Head of caudate nucleus (tissue), 42 donors: ENCODE data around the gene ELF1.
A peak's percentile ranks its signal among the peaks of the same experiment; 100 is the strongest.

Experiments used
- DNase-seq, 42 donors: peaks; one replicate each; pipeline versions ENCODE4 v3.0.0 to v3.0.0-alpha.2; 2020 to 2021; ENCODE audit warnings: mixed read lengths in 7 of 42
- intact Hi-C: fragments of 100-400 bp; cut with DNase I; formaldehyde crosslinking; loops from one replicate; pipeline ENCODE4 v1.15.0; 2022

Gene ELF1

DNA sequence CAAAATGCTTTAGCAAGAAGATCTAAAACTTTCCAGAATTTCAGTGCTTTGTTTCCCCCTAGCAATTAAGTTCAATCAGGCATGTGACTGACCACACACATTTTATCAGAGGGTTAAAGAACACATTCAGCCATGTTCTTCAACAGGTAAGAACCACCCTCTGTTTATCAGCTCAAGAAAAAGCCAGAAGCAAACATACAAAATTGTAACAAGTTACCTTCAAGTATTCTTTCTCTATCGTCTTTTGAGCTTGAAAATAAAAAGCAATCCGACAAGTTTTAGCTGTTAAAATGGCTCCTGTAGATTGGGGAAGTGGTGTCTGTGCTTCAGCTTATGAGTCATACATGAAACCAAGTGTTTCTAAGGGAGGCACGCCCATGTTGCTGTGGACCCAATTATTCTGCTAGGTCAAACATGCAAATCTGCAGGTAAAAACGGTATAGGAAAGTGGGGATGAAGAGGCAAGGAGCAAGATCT, at the start of gene ELF1:
Gene ELF1 (minus strand): TSS at position 306 of the 477 bp plus-strand sequence. CDS start 37,262 bp downstream, outside the sequence.
- intact Hi-C loops = no loop called here
- DNase-seq = peak in 7 of 42 donors; percentile 2 to 53 (median 18)

DNA sequence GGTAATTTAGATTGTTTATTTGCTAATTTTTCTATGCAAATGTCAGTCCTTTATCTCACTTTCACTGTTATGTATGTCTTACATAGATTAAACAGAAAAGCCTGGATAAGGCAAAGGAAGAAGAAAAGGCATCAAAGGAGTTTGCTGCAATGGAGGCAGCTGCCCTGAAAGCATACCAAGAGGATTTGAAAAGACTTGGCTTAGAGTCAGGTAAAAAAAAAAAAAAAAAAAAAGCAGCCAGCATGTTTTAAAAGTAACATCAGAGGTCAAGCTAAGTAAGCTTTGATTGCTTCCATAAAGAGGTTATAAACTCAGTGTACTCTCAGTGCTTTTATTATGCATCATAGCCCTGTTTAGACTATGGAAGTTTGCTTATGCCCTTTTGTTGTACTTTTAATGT, 46.0 kb upstream of the ELF1 start:
- intact Hi-C loops = loop anchor here (10.0 kb wide), 1 partner anchor 70 kb away; the partner anchor contains the start of gene KBTBD6
- DNase-seq = no peak

DNA sequence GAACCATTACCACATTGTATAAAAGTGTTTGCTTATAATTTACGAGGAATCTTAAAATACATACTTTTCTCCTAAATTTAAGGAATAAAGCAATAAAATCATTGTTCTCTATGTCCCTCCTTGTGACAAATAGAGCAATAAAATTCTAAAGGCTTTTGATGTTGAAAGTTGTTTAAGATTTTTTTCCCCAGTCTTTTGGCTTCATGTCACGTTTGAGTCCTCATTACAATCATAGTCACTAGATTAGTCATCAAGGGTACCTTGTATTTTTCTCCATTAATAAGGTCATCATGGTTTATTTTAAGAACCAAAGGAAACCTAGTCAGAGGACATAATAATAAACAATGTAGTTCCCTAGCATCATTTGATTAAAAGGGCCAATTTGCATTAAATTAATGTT, 45.4 kb upstream of the ELF1 start:
- intact Hi-C loops = loop anchor here (5.0 to 10.0 kb wide), 4 partner anchors 70 to 248 kb away; partner anchors contain the start of genes KBTBD6, KBTBD7 and NAA16
- no peak for DNase-seq

DNA sequence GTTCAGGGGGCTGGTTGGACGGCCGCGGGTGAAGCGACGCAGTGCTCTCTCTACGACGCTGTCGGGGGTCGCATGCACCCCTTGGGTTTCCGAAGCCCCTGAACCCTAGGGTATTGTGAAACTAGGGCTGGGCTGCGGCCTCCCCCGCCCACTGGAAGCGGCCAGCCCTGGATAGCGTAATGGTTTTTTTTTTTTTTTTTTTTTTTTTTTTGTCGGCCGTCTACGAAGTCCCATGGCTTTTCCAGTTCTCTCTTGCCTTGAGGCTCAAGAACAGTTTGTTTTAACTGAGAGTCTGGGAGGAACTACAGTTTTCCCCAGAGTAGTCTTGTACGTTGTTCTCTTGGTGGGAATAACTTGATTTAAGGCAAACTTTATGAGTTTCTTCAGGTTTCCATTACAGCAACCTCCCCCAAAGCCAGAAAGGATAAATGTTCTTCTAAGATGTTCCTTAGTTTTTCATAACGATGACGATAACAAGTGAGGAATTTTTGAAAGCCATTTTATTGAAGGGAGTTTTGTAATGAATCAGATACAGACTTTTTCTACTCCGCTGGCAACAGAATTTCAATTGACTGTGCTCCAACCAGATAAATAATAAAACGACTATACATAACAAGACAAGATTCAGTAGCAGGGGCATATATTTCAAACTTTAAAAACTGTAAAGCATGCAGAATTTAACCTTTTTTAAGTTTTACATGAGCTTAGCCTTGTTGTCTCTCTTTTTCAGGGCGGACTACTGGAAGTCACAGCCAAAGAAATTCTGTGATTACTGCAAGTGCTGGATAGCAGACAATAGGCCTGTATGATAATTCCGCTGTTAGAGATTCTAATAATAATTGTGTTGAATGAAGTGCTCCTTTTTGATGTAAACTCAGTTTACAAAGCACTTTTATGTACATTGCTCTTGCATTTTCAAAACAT, 43.1 kb upstream of the ELF1 start:
- peak in 1 of 42 donors; percentile 43 for DNase-seq
- intact Hi-C loops = loop anchor here (5.0 to 10.0 kb wide), 4 partner anchors 73 to 250 kb away; partner anchors contain the start of genes KBTBD6, KBTBD7 and NAA16

DNA sequence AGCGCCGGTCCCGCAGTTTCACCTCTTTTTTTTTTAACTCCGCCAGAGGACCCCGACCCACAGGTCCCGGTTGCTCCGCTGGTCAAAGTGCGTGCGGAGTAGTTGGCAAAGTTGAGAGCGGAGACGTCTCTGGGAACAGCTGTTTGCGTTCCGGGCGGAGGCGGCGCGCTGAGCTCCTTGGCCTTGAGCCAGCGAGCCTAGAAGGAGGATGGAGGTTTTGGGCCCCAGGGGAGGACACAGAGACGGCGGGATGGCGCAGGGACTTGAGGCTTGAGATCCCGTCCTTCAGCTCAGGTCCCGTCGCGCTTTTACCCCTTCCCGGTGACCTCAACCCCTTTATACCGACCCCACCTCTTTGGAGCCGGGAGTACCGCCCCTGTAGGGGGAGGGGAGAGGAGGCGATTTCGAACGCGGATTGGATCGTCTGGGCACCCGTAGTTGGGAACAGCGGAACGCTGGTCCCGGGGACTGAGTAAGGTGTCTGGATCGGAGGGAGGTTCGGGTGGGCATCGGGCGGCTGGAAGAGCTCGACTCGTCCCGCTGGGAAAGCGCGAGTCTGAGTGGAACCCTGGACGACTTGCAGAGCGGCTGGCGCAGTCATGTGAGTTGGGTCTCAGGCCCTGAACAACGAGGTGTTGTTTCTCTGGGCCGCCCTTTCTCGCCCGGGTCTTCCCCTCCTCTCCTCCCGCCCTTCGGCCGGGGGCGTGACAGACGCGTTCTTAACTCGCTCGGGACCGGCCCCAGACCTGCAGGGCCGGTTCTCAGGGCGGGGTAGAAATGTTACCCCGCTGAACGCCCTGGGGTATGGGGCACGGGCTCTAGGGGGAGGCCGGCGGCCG, 42.2 kb upstream of the ELF1 start, which contains the start of gene WBP4:
Gene WBP4 (plus strand): TSS at position 435 of the 839 bp plus-strand sequence. CDS start 165 bp downstream, at position 600.
- intact Hi-C loops = loop anchor here (5.0 to 10.0 kb wide), 4 partner anchors 74 to 251 kb away; partner anchors contain the start of genes KBTBD6, KBTBD7 and NAA16

DNA sequence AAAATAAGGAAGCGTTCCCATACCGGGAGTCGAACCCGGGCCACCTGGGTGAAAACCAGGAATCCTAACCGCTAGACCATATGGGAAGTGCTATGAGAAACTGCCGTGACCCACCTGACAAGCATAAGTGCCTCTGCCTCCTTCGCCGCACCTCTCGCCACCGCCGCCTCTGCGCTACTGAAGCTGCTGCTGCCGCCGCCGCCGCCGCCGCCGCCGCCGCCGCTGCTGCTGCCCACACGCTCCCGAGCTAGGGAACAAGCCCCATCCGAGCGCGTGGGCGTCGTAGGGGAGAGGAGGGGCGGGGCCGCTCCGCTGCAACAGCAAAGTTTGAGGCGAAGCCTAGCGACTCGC, 41.6 kb upstream of the ELF1 start:
- peak; percentile 78 to 95 (median 90) for DNase-seq
- intact Hi-C loops = loop anchor here (5.0 to 10.0 kb wide), 4 partner anchors 74 to 252 kb away; partner anchors contain the start of genes KBTBD6, KBTBD7 and NAA16

More for the DNA sequence above, 42.2 kb upstream of the ELF1 start, which contains the start of gene WBP4:
- DNase-seq = peak; percentile 81 to 98 (median 93)

DNA sequence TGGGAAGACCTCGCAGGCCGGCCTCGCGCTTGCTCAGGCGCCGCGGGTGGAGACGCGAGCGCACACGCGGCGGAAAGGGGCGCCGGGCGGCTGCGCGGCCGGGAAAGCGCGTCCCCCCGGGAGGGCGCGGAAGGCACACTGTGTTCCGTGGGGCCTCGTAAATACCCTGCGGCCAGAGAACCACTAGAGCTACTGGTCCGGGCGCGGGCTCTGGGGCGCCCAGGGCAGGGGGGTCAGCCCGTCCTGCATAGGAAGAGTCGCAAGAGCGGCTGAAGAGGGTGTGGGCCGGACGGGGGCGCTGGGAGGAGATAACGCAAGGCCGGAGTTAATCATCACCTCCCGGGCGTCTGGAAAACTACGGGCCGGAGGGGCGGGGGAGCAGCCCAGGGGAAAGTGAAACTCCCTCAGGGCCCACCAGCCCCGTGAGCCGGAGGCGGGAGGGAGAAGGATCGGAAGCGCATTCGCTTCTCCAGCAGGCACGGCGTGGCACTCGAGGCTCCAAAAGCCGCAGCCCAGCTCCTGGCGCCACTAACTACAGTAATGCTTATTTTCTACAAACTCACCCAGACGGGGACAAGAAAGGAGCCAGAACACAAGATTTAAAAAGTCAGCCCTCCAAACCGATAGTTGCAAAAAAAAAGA, 41.1 kb upstream of the ELF1 start:
- DNase-seq = peak; percentile 77 to 95 (median 89)
- intact Hi-C loops = loop anchor here (5.0 to 10.0 kb wide), 4 partner anchors 75 to 252 kb away; partner anchors contain the start of genes KBTBD6, KBTBD7 and NAA16

DNA sequence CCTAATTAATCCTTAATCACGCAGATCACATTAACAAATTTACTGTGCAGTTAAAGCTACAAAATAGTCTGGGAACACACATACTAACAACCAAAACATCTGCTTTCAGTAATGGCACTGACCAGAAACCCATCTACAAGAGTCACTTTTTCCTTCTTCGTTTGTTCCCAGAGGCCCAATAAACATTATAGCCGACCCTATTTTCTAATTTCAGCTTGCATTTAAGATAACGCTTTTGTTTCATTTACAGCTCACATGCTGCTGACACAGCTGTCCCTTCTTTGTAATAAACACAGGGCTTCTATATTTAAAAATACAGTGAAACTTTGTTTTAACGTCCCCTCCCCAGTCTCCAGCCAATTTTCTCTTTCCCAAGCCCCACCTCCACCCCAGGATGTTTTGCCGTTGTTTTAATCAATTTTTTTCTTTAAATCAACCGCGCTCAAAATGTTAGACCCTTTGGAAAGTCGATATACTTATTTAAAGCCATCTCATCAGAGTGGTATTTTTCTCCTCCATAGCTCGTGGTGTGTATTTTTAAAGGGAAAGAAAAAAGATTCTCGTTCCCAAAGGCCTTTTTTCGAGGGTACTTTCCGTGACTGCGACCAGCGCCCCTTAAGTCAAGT, 40.5 kb upstream of the ELF1 start:
- intact Hi-C loops = loop anchor here (5.0 to 10.0 kb wide), 5 partner anchors 75 to 253 kb away; partner anchors contain the start of genes KBTBD6, KBTBD7 and NAA16
- DNase-seq = peak in 5 of 42 donors; percentile 8 to 45 (median 32)

DNA sequence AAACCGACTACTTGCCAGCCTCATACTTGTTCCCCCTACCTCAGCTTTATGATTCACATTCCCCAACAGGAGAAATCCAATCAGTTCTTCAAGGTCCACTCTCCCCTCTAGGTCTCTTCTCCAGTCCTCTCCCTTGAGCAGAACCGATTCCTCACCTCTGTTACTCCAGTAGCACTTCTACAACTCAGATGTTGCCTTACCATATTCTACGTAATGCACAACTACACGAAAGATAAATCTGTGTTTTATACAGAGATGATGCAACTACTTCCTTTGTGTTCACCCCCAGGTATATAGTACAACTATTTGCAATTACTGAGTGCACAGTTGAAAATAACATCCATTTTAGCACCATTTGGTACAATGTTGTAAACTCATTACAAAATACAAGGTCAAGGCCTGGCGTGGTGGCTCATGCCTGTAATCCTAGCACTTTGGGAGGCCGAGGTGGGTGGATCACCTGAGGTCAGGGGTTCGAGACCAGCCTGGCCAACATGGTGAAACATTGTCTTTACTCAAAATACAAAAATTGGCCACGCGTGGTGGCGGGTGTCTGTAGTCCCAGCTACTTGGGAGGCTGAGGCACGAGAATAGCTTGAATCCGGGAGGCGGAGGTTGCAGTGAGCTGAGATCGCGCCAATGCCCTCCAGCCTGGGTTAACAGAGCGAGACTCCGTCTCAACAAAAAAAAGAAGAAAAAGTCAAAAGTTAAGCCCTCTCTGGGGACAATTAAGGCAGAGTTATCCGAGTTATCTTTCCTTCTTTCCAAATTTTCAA, 39.4 kb upstream of the ELF1 start:
- no peak for DNase-seq
- intact Hi-C loops = loop anchor here (10.0 kb wide), 1 partner anchor 74 kb away; no protein-coding TSS in a partner anchor

DNA sequence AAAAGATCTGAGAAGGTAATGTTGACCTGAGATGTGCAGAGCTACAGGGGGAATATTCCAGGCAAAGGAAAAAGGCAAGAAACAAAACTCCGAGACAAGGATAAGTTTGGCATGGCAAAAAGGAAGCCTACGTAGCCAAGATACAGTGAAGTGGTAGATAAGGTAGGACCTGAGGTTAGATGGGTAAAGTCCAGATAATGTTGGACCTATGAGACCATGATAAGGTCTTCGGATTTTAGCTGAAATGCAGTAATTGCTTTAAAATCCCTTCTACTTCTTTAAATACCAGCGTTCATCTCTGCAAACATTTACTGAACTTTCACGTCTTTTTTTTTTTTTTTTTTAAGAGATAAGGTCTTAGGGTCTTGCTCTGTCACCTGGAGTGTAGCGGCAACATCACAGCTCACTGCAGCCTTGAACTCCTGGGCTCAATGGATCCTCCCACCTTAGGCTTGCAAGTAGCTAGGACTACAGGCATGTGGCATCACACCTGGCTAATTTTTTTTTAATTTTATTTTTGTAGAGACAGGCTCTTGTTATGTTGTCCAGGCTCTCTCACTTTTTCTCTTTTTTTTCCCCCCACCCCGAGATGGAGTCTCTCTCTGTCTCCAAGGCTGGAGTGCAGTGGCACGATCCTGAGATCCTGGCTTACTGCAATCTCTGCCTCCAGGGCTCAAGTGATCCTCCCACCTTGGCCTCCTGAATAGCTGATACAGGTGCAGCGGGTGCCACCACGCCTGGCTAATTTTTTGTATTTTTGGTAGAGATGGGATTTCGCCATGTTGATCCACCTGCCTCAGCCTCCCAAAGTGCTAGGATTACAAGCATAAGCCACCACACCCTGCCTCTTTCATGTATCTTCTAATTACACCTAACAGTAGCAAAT, 38.0 kb upstream of the ELF1 start:
- no peak for DNase-seq
- intact Hi-C loops = loop anchor here (10.0 kb wide), 1 partner anchor 72 kb away; no protein-coding TSS in a partner anchor

DNA sequence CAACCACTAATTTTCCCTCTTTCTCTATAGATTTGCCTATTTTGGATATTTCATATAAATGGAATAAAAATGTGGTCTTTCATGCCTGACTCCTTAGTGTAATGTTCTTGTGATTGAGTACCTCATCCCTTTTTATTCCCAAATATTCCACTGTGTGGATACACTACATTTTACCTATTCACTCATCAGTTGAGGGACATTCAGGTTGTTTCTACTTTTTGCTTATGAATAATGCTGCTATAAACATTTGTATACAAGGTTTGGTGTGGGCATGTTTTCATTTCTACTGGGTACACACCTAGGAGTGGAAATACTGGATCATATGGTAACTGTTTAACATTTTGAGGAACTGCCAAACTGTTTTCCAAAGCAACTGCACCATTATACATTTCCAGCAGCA, 37.1 kb upstream of the ELF1 start:
- no peak for DNase-seq
- intact Hi-C loops = loop anchor here (10.0 kb wide), 1 partner anchor 71 kb away; no protein-coding TSS in a partner anchor

DNA sequence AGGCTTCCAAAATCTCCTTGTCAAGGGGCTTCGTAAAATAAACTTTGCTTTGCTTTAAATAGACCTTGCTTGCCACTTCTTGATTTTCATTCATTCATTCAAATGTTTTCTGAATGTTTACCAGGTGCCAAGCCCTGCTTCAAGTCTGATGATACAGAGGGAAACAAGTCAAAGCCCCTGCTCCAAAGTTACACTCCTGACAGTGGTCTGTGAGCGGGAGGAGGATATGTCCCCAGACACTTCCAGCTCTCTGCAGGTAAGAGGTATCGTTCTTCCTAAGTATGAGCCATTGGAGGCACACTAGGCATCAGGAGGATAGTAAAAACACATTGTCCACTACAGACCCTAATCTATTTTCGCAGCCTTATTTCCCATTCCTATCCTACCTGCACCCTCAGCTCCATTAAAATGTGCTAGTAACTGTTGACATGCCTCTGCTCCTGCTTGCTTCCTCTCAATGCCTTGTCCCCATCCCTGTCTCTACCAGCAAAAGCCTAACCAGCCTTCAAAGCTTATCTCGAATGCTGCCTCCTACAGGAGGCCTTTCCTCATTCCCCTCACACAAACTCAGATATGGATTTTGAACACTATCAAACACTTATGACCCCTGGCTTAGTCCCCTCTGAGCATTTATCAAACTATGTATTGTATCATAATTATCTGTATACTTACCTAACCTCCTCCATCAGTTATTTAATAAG, 36.0 kb upstream of the ELF1 start:
- no peak for DNase-seq
- intact Hi-C loops = loop anchor here (10.0 kb wide), 1 partner anchor 70 kb away; no protein-coding TSS in a partner anchor

DNA sequence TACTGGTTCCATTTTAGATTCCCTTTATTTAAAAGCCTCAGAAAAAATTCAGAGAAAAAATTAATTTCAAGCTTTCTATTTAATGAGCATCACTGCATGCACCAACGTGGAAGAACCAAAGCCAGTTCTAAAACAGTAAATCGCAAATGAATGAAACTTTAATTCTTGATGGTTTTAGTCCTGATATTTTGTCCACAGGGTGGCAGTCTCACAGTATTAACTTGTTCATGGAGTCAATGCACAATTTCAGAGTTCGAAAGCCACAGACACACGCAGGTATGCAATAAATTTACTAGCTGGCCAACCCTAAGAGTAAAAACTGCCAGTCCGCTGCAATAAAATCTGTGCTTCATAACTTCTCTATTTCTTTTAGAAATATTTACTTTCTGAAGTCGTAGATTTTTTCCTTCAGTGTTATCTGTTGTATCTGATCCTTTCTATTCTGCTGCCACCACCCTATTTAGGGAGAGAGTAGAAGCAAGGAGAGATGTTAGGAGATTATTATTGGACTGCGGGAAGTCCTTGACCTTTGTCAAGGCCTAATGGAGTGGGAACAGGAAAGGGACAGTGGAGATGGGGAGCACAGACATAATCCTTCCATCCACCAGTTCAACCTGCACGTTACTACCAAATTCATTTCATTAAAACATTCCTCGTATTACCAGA, 35.2 kb upstream of the ELF1 start:
- peak in 7 of 42 donors; percentile 11 to 59 (median 34) for DNase-seq
- intact Hi-C loops = loop anchor here (10.0 kb wide), 1 partner anchor 70 kb away; no protein-coding TSS in a partner anchor

DNA sequence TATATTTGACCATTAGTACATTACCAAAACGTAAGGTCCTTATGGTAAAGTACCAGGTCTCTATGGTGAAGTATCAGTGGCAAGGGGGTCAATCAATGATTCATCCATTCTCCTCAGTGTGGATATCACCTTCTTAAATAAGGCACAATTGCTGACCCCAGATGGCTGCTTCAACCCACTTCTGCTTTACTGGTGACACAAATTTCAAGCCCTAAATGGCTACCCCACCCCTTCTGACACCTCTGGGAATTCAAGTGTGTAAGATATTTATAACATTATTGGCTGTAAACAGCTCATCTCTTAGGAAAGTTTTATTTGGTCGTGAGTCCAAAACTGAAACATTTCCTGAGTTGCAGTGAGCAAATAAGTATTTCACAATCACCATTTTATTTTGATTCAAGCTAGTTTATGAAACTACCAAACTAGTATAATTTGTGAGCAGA, 34.3 kb upstream of the ELF1 start:
- DNase-seq = no peak
- intact Hi-C loops = loop anchor here (10.0 kb wide), 1 partner anchor 69 kb away; no protein-coding TSS in a partner anchor
